Uterus (tissue), 4 donors: ENCODE data around the gene TSPAN11. TPM values are rescaled to one million over a fixed set of nuclear protein-coding genes. Genes with fewer than 3 reads are reported as not detected.

Experiments
- DNase-seq, 2 donors: peaks; one replicate each; pipeline ENCODE4 v3.0.0-alpha.2; 2019 to 2020
- H3K27ac ChIP-seq, 2 donors: fragments of 200-600 bp; sonication (generic); 1 replicate in 1 of 2; 2 replicates in 1 of 2; pipeline ENCODE4 v1.5.1; 2016 to 2018
- H3K27me3 ChIP-seq, 2 donors: fragments of 200-600 bp; sonication (generic); one replicate each; pipeline ENCODE4 v1.5.1; 2018 to 2019; ENCODE audit warnings: control low read depth in 1 of 2
- H3K36me3 ChIP-seq, 2 donors: fragments of 200-600 bp; sonication (generic); one replicate each; pipeline ENCODE4 v1.5.1; 2019; ENCODE audit warnings: control low read depth in 1 of 2
- H3K4me1 ChIP-seq, 2 donors: fragments of 200-600 bp; sonication (generic); one replicate each; pipeline ENCODE4 v1.5.1; 2018 to 2019; ENCODE audit warnings: control low read depth in 1 of 2
- H3K4me3 ChIP-seq, 2 donors: fragments of 200-600 bp; sonication (generic); 1 replicate in 1 of 2; 2 replicates in 1 of 2; pipeline ENCODE4 v1.5.1; 2018 to 2019; ENCODE audit warnings: mild to moderate bottlenecking in 1 of 2
- H3K9me3 ChIP-seq, 2 donors: fragments of 200-600 bp; sonication (generic); one replicate each; pipeline ENCODE4 v1.5.1; 2019; ENCODE audit warnings: control low read depth in 1 of 2
- CTCF ChIP-seq, 4 experiments: fragments of 200-600 bp in 2 of 4; fragments of 450-650 bp in 2 of 4; sonication (generic) in 2 of 4; IDR thresholded peaks; one replicate each; pipeline ENCODE4 v1.5.1; 2016 to 2019; ENCODE audit warnings: antibody characterized with exemption in 4 of 4, mild to moderate bottlenecking in 2 of 4, moderate library complexity in 1 of 4
- POLR2A ChIP-seq, 2 donors: fragments of 450-650 bp; IDR thresholded peaks; one replicate each; pipeline ENCODE4 v1.6.1; 2016; ENCODE audit warnings: antibody characterized with exemption in 2 of 2, mild to moderate bottlenecking in 1 of 2, moderate library complexity in 1 of 2
- intact Hi-C: fragments of 100-400 bp; cut with DNase I; formaldehyde crosslinking; loops from one replicate; pipeline ENCODE4 v1.15.1; 2023; ENCODE audit warnings: low total_unique reads
- total RNA-seq, 4 donors: library from RNA; depleted of rRNA in 3 of 4; stranded (reverse); fragments of >200 nt in 3 of 4; gene quantifications; one replicate each; pipeline versions ENCODE4 v1.1.0 to v1.2.4, GENCODE V29; 2014 to 2023
- donor health status: DM: yes; HTN: yes; CAD: no.

The TSPAN11 gene
- total RNA-seq, 4 donors from 2014 or later: 0.51 to 9.4 (median 0.88) TPM

- Histone ChIP-seq H3K9me3 (no peaks in the 10 kb centered on the region), H3K27me3 (no peaks in the 10 kb centered on the region), H3K27ac (no peak overlapping the region), H3K4me3 (no peak overlapping the region), H3K4me1 (no peaks in the 10 kb centered on the region), H3K36me3 (no peaks in the 10 kb centered on the region)
- TF ChIP-seq CTCF (IDR thresholded peaks at IDR 0.05): no peak
- TF ChIP-seq POLR2A (IDR thresholded peaks at IDR 0.05): no peak
- intact Hi-C loops: no loop called here
- DNase-seq: no peak
Observed at GRCh38 chr12:31018106-31018789, 91.7 kb downstream of the TSPAN11 start.

- no peak for TF ChIP-seq CTCF (IDR thresholded peaks at IDR 0.05)
Observed at GRCh38 chr12:31018790-31019505, 92.4 kb downstream of the TSPAN11 start.

GRCh38 chr12:31019561-31019960, 93.0 kb downstream of the TSPAN11 start:
- H3K9me3 ChIP-seq: no peaks in the 10 kb centered on the region
- no peaks in the 10 kb centered on the region for H3K4me1 ChIP-seq
- intact Hi-C loops: no loop called here
- TF ChIP-seq CTCF (IDR thresholded peaks at IDR 0.05) (no peak), POLR2A (IDR thresholded peaks at IDR 0.05) (no peak)
- H3K27me3 ChIP-seq: no peaks in the 10 kb centered on the region
- H3K4me3 ChIP-seq: no peak overlapping the region
- no peaks in the 10 kb centered on the region for H3K36me3 ChIP-seq
- no peak overlapping the region for H3K27ac ChIP-seq
- DNase-seq: no peak

More at GRCh38 chr12:31018790-31019505, 92.4 kb downstream of the TSPAN11 start:
- Histone ChIP-seq H3K36me3 (no peaks in the 10 kb centered on the region), H3K4me3 (no peak overlapping the region), H3K27me3 (no peaks in the 10 kb centered on the region), H3K4me1 (no peaks in the 10 kb centered on the region), H3K9me3 (no peaks in the 10 kb centered on the region), H3K27ac (no peak overlapping the region)
- intact Hi-C loops: no loop called here
- DNase-seq: no peak

GRCh38 chr12:31019976-31020375, 93.4 kb downstream of the TSPAN11 start:
- Histone ChIP-seq H3K27ac (no peak overlapping the region), H3K27me3 (no peaks in the 10 kb centered on the region), H3K9me3 (no peaks in the 10 kb centered on the region), H3K36me3 (no peaks in the 10 kb centered on the region), H3K4me3 (no peak overlapping the region), H3K4me1 (no peaks in the 10 kb centered on the region)
- no peak for DNase-seq
- no peak for TF ChIP-seq CTCF (IDR thresholded peaks at IDR 0.05)
- no peak for TF ChIP-seq POLR2A (IDR thresholded peaks at IDR 0.05)
- intact Hi-C loops: no loop called here

- Histone ChIP-seq H3K27ac (no peak overlapping the region), H3K9me3 (no peaks in the 10 kb centered on the region), H3K4me3 (no peak overlapping the region), H3K36me3 (no peaks in the 10 kb centered on the region), H3K27me3 (no peaks in the 10 kb centered on the region), H3K4me1 (no peaks in the 10 kb centered on the region)
- DNase-seq: no peak
- intact Hi-C loops: no loop called here
- TF ChIP-seq POLR2A (IDR thresholded peaks at IDR 0.05) (no peak), CTCF (IDR thresholded peaks at IDR 0.05) (no peak)
Observed at GRCh38 chr12:31020385-31021166, 94.0 kb downstream of the TSPAN11 start.
